ENCODE results near the gene RIN3. TPM values are rescaled to one million over a fixed set of nuclear protein-coding genes. Genes with fewer than 3 reads are reported as not detected.

Gene RIN3
- total RNA-seq, 1 donor from 2014 or later = 2.9 TPM

DNA sequence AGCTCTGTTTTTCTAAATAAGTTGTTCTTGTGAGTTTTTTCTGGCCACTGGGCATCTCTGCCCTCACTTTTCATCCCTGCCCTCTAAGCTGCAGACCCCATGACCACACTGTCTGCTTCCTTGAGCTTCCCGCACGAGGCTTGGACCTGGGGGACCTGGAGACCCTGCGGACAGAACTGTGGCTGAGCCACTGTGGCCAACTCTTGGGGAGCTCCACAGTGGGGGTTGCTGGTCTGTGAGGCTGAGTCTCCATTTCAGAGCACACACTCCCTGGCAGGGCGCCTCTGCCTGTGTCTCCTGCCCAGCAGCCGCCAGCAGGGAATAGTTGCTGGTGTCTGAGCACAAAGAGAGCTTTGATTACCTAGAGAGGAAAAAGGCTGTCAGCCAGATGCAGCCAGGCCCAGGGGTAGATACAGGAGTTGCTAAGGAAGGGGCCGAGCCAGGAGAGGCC, 13.1 kb upstream of the RIN3 start:
- FAIRE-seq = no peak
- TF ChIP-seq, protein P1, sequence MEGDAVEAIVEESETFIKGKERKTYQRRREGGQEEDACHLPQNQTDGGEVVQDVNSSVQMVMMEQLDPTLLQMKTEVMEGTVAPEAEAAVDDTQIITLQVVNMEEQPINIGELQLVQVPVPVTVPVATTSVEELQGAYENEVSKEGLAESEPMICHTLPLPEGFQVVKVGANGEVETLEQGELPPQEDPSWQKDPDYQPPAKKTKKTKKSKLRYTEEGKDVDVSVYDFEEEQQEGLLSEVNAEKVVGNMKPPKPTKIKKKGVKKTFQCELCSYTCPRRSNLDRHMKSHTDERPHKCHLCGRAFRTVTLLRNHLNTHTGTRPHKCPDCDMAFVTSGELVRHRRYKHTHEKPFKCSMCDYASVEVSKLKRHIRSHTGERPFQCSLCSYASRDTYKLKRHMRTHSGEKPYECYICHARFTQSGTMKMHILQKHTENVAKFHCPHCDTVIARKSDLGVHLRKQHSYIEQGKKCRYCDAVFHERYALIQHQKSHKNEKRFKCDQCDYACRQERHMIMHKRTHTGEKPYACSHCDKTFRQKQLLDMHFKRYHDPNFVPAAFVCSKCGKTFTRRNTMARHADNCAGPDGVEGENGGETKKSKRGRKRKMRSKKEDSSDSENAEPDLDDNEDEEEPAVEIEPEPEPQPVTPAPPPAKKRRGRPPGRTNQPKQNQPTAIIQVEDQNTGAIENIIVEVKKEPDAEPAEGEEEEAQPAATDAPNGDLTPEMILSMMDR (IDR thresholded peaks at IDR 0.05; ENCODE audit: insufficient read depth, low read length, severe bottlenecking) = no peak
- DNase-seq (ENCODE audit: low read depth) = no peak
- H3K27me3 ChIP-seq (ENCODE audit: control insufficient read depth, insufficient read depth, low read length) = no peaks in the 10 kb centered on the region
- no peaks in the 10 kb centered on the region for H3K36me3 ChIP-seq (ENCODE audit: control insufficient read depth, insufficient read depth, low read length)
- no peak overlapping the region for H3K4me3 ChIP-seq (ENCODE audit: low read depth, low read length)

- H3K27me3 ChIP-seq (ENCODE audit: control insufficient read depth, insufficient read depth, low read length) = no peaks in the 10 kb centered on the region
- TF ChIP-seq, protein P1 (IDR thresholded peaks at IDR 0.05; ENCODE audit: insufficient read depth, low read length, severe bottlenecking) = no peak
- FAIRE-seq = peak; percentile 62
These were observed 11.7 kb upstream of the RIN3 start for GRCh38 chr14:92501891-92502351.

DNA sequence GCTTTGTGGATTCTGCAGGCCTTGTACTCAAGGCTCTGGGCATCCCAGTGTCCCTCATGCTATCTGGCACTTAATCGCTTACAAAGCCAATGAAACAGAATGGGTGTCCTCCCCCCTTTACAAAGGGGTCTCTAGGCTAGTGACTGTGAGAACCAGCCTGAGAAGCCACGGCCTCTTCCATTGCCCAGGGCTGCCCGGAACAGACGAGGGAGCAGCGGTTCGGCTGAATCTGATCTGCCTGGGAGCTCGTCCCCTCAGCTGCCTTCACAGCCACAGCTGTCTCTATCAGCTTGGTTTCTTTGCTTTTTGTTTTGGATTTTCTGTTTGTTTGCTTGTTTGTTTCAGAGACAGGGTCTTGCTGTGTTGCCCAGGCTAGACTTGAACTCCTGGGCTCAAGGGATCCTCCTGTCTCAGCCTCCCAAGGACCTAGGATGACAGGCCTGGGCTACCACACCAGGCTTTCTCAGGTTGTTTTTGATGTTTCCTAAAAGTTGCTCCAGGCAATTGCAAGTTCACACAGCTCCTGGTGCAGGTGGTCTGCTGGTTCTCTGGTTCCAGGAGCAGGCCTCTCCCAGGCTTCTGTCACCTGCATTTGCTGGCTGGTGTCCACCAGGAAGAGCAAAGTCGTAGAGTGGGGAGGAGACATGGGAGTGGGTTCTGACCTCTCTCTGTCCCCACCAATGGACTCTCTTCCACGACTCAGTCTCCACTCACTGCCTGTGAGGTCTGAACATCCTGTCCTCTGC, 10.9 kb upstream of the RIN3 start:
- no peaks in the 10 kb centered on the region for H3K27me3 ChIP-seq (ENCODE audit: control insufficient read depth, insufficient read depth, low read length)
- DNase-seq (ENCODE audit: low read depth) (no peak), FAIRE-seq (peak; percentile 7)

More at GRCh38 chr14:92501891-92502351, 11.7 kb upstream of the RIN3 start:
- H3K4me3 ChIP-seq (ENCODE audit: low read depth, low read length) = no peak overlapping the region
- DNase-seq (ENCODE audit: low read depth) = no peak
- no peaks in the 10 kb centered on the region for H3K36me3 ChIP-seq (ENCODE audit: control insufficient read depth, insufficient read depth, low read length)

DNA sequence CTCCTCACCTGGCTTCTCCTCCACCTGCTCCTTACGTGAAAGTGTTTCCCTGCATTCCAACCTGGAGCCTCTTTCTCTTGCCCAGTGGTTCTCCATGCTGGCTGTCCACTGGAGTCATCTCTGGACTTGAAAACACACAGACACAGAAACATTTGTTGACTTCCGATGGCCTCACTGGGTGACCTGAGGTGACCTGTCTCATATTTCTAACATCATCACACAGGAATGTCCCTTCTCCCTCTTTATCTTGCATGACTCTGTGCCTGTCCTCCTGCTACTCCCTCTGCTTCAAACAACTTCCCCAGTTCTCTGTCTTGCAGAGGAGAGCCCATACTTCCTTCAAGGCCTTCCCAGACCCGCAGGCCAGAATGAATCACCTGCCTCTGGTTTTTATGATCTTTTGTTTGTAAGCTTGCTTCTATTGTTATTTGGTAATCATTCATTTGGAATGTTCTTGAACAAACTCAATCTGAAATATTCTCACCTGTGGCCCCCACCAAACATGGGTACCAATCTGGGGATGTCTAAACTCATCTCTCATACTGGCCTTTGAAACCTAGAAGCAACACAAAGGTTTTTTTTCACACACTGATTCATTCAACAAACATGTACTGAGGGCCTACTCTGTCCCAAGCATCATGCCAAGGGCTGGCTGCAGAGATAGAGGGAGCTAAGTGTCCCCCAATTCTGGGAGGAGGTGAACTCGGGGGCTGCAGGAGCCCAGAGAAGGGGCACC, 9.7 kb upstream of the RIN3 start:
- DNase-seq (ENCODE audit: low read depth) = peak; percentile 92
- H3K27me3 ChIP-seq (ENCODE audit: control insufficient read depth, insufficient read depth, low read length) = no peaks in the 10 kb centered on the region
- no peak overlapping the region for H3K4me3 ChIP-seq (ENCODE audit: low read depth, low read length)
- no peaks in the 10 kb centered on the region for H3K36me3 ChIP-seq (ENCODE audit: control insufficient read depth, insufficient read depth, low read length)
- FAIRE-seq = peak; percentile 76
- TF ChIP-seq, protein P1 (IDR thresholded peaks at IDR 0.05; ENCODE audit: insufficient read depth, low read length, severe bottlenecking) = no peak

More for the DNA sequence above, 10.9 kb upstream of the RIN3 start:
- Histone ChIP-seq H3K36me3 (ENCODE audit: control insufficient read depth, insufficient read depth, low read length) (no peaks in the 10 kb centered on the region), H3K4me3 (ENCODE audit: low read depth, low read length) (no peak overlapping the region)
- TF ChIP-seq, protein P1 (IDR thresholded peaks at IDR 0.05; ENCODE audit: insufficient read depth, low read length, severe bottlenecking) = no peak

DNA sequence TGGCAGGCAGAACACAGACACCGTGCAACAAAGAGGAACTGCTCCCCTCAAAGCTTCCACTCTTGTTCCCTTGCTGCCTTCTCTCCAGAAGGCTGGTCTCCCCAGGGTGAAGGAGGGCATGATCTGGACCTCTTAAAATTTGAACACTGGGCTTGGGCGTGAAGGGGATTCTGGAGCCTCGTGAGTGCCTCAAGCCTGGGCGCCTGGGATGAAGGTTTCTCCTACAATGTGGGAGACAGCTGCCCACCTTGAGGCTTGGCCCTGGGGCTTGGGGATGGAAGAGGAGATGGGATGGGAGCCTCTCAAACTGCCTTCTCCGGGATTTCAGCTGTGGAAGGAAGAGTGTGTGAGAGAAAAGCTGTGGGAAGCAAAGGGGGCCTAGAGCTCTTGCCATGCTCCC, 7.8 kb upstream of the RIN3 start:
- DNase-seq (ENCODE audit: low read depth) (no peak), FAIRE-seq (no peak)
- no peak overlapping the region for H3K4me3 ChIP-seq (ENCODE audit: low read depth, low read length)
- H3K36me3 ChIP-seq (ENCODE audit: control insufficient read depth, insufficient read depth, low read length) = no peaks in the 10 kb centered on the region
- H3K27me3 ChIP-seq (ENCODE audit: control insufficient read depth, insufficient read depth, low read length) = no peaks in the 10 kb centered on the region
- TF ChIP-seq, protein P1 (IDR thresholded peaks at IDR 0.05; ENCODE audit: insufficient read depth, low read length, severe bottlenecking) = no peak
